Measurements from ENCODE around the gene CERS4.

GRCh38 chr19:8180018-8180417, 29.2 kb upstream of the CERS4 start:
- no peak for TF ChIP-seq EZH2phosphoT487 (conservative IDR thresholded peaks at IDR 0.05; ENCODE audit: low read length)
- no peak for TF ChIP-seq CTCF (IDR thresholded peaks at IDR 0.05; ENCODE audit: insufficient read depth, low read length, poor library complexity, severe bottlenecking)

All from SU-DHL-6 (cell line).